Limb (tissue), 2 donors: Measurements from ENCODE around the gene PREB.

ENCODE experiments used
- DNase-seq, 2 donors: peaks; one replicate each; pipeline ENCODE4 v3.0.0-alpha.2; 2016; ENCODE audit errors: extremely low spot score in 2 of 2

PREB gene

GRCh38 chr2:27083410-27084296 lies 50.8 kb downstream of the PREB start:
- DNase-seq = no peak

- no peak for DNase-seq
Observed at GRCh38 chr2:27082773-27083409, 51.5 kb downstream of the PREB start.

- no peak for DNase-seq
Observed at GRCh38 chr2:27081984-27082772, 52.3 kb downstream of the PREB start.
